ENCODE data around the gene C10orf90. TPM values are rescaled to one million over a fixed set of nuclear protein-coding genes. Genes with fewer than 3 reads are reported as not detected.

The C10orf90 gene
- total and polyA plus RNA-seq, 2 of the 8 experiments (the other 6 are each of a cell fraction or from before 2014, with no cell fraction given): 0.21 TPM; not detected in 1

DNA sequence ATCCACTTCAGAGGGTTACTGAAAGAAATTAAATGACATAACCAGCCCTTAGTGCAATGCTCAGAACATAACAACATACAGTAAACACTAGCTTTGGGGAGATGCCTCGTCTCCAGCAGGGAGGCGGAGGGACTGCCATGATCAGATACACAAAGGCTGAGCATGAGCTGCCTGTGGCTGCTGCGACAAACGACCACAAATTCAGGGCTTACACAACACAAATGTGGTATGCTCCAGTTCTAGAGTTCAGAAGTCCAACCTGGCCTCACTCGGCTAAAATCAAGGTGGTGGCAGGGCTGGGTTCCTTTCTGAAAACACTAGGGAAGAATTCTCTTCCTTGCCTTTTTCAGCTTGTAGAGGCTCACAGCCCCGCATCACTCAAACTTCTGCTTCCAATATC lies 154.0 kb downstream of the C10orf90 start:
- H2AFZ ChIP-seq (ENCODE audit: low read length): no peak overlapping the region
- H3K4ac ChIP-seq (replicated peaks; ENCODE audit: insufficient read length, low read depth, low read length): no peak overlapping the region
- H3K9me3 ChIP-seq (ENCODE audit: insufficient read depth in 2 of 2, low read depth in 1 of 2, low read length in 1 of 2): no peaks in the 10 kb centered on the region
- H2BK12ac ChIP-seq (ENCODE audit: low read depth, low read length): no peak overlapping the region
- no peaks in the 10 kb centered on the region for H3K79me1 ChIP-seq (ENCODE audit: low read depth, low read length)
- H3K14ac ChIP-seq (ENCODE audit: insufficient read length): no peak overlapping the region
- DNase-seq (ENCODE audit: low read depth in 1 of 2, low spot score in 2 of 2): no peak
- no peak for FAIRE-seq
- H2BK120ac ChIP-seq (replicated peaks; ENCODE audit: low read depth, low read length): no peak overlapping the region
- H4K20me1 ChIP-seq (replicated peaks in 1 of 2; ENCODE audit: control insufficient read depth in 1 of 2, insufficient read depth in 2 of 2, low read length in 2 of 2): no peaks in the 10 kb centered on the region
- H3K4me1 ChIP-seq (replicated peaks in 1 of 4; ENCODE audit: control insufficient read depth in 3 of 4, insufficient read depth in 4 of 4, low read length in 3 of 4): no peaks in the 10 kb centered on the region
- H4K5ac ChIP-seq (ENCODE audit: insufficient read length, low read depth, low read length): no peak overlapping the region
- H3K4me2 ChIP-seq (ENCODE audit: insufficient read depth in 1 of 2, low read depth in 2 of 2, low read length in 2 of 2): no peak overlapping the region
- ChIA-PET POLR2A (ENCODE audit: partially characterized antibody) (no interaction called here), CTCF (ENCODE audit: partially characterized antibody) (interaction anchor here (1.3 kb wide), 1 partner anchor 13 kb away, joined by 3 read pairs; no protein-coding TSS in a partner anchor)
- H3K27ac ChIP-seq (ENCODE audit: low read depth, low read length): no peak overlapping the region
- no peak overlapping the region for H4K91ac ChIP-seq (replicated peaks; ENCODE audit: insufficient read length, low read length)
- H3K79me2 ChIP-seq (ENCODE audit: control insufficient read depth in 1 of 2, insufficient read depth in 2 of 2, low read length in 2 of 2): no peaks in the 10 kb centered on the region
- peaks cover 2% of the 10 kb centered on the region; the same call in 1 of the 2 replicates for H3K23me2 ChIP-seq (ENCODE audit: low read depth, low read length)
- H2BK20ac ChIP-seq (ENCODE audit: low read length): no peak overlapping the region
- no peak overlapping the region for H2BK5ac ChIP-seq (ENCODE audit: low read depth, low read length)
- H3K23ac ChIP-seq (ENCODE audit: insufficient read length): no peak overlapping the region
- H4K8ac ChIP-seq (ENCODE audit: extremely low read depth, insufficient read depth, low read length): no peak overlapping the region
- no peak overlapping the region for H3K9ac ChIP-seq (replicated peaks in 1 of 4; ENCODE audit: extremely low read depth in 1 of 4, low read depth in 3 of 4, low read length in 3 of 4)
- H2AK5ac ChIP-seq (ENCODE audit: low read depth, low read length): no peak overlapping the region
- no peaks in the 10 kb centered on the region for H3K36me3 ChIP-seq (ENCODE audit: control insufficient read depth in 2 of 4, insufficient read depth in 4 of 4, low read length in 3 of 4)
- 87% methylated on average over 6 of the region's 6 CpGs; no CpG with 5 or more reads in 1 of the 2 experiments for WGBS, 2 experiments (ENCODE audit: extremely low coverage in 1 of 2, insufficient coverage in 1 of 2, insufficient read length in 1 of 2, insufficient replicate concordance in 2 of 2, low coverage in 1 of 2, low lambda C conversion rate in 2 of 2, missing lambda C conversion rate in 1 of 2)
- H3K56ac ChIP-seq (replicated peaks; ENCODE audit: insufficient read length, low read depth, low read length): no peak overlapping the region
- H2BK15ac ChIP-seq (ENCODE audit: low read length): no peak overlapping the region
- H3K27me3 ChIP-seq (replicated peaks in 1 of 4; ENCODE audit: control insufficient read depth in 3 of 4, extremely low read depth in 1 of 4, insufficient read depth in 3 of 4, low read length in 3 of 4): no peaks in the 10 kb centered on the region
- H3K18ac ChIP-seq (ENCODE audit: extremely low read depth, low read length): no peak overlapping the region
- no peak overlapping the region for H3K4me3 ChIP-seq (ENCODE audit: extremely low read depth in 1 of 4, insufficient read depth in 2 of 4, low read depth in 3 of 4, low read length in 4 of 4)
- no peak for TF ChIP-seq SP4 (IDR thresholded peaks at IDR 0.05; ENCODE audit: low read length)
- no peak for TF ChIP-seq CBX8 (IDR thresholded peaks at IDR 0.05; ENCODE audit: borderline replicate concordance, low read depth, low read length)
- TF ChIP-seq HDAC6 (IDR thresholded peaks at IDR 0.05; ENCODE audit: low read depth, low read length): no peak
- no peak for TF ChIP-seq POLR2AphosphoS5 (IDR thresholded peaks at IDR 0.05; ENCODE audit: low read depth, low read length)
- TF ChIP-seq FOSL1 (IDR thresholded peaks at IDR 0.05; ENCODE audit: insufficient read depth, low read depth, low read length): no peak
- no peak for TF ChIP-seq HDAC2 (IDR thresholded peaks at IDR 0.05; ENCODE audit: borderline replicate concordance in 1 of 2, low read depth in 2 of 2, low read length in 2 of 2)
- TF ChIP-seq SP1 (IDR thresholded peaks at IDR 0.05; ENCODE audit: low read depth, low read length): no peak
- TF ChIP-seq EZH2 (IDR thresholded peaks at IDR 0.05; ENCODE audit: low read depth, low read length, severe bottlenecking): no peak
- TF ChIP-seq CREB1 (IDR thresholded peaks at IDR 0.05): no peak
- no peak for TF ChIP-seq CHD2 (IDR thresholded peaks at IDR 0.05; ENCODE audit: low read length)
- TF ChIP-seq NRF1 (IDR thresholded peaks at IDR 0.05; ENCODE audit: low read depth, low read length): no peak
- TF ChIP-seq CBX5 (IDR thresholded peaks at IDR 0.05; ENCODE audit: low read depth, low read length): no peak
- no peak for TF ChIP-seq TAF1 (IDR thresholded peaks at IDR 0.05; ENCODE audit: low read depth, low read length)
- TF ChIP-seq EP300 (IDR thresholded peaks at IDR 0.05; ENCODE audit: borderline replicate concordance in 1 of 2, low read depth in 2 of 2, low read length in 2 of 2): no peak
- TF ChIP-seq BRCA1 (IDR thresholded peaks at IDR 0.05; ENCODE audit: low read depth, low read length): no peak

Measured in H1 (cell line).